Fibroblast of gingiva (primary cell): ENCODE results near the gene FAM13B.
"Not testable (repeated sequence)": the region's sequence is repeated elsewhere in the genome, so short reads cannot be mapped to it uniquely, and the experiment has no call there.

Experiments used
- DNase-seq: peaks from one replicate; pipeline ENCODE4 v3.0.0-alpha.2; 2011; ENCODE audit warnings: low read depth

FAM13B gene

GRCh38 chr5:138033907-138034306, 1.0 kb upstream of the FAM13B start:
- DNase-seq: peak; percentile 42

GRCh38 chr5:138033386-138033808, 518 bp upstream of the FAM13B start:
- no peak for DNase-seq

GRCh38 chr5:138032028-138032571, 779 bp downstream of the FAM13B start:
- peak; percentile 47 for DNase-seq

- no peak for DNase-seq
These were observed 2.9 kb downstream of the FAM13B start for GRCh38 chr5:138029944-138030343.

GRCh38 chr5:138029501-138029900, 3.4 kb downstream of the FAM13B start:
- DNase-seq: no peak

- no peak for DNase-seq
These were observed 3.9 kb downstream of the FAM13B start for GRCh38 chr5:138028971-138029365.

GRCh38 chr5:138028262-138028970, 4.5 kb downstream of the FAM13B start:
- not testable (repeated sequence) for DNase-seq

GRCh38 chr5:138026793-138027192, 6.1 kb downstream of the FAM13B start:
- DNase-seq: not testable (repeated sequence)

- DNase-seq: no peak
These were observed 7.6 kb downstream of the FAM13B start for GRCh38 chr5:138025285-138025684.

GRCh38 chr5:138024117-138024516, 8.8 kb downstream of the FAM13B start:
- DNase-seq: peak; percentile 18

GRCh38 chr5:138022912-138023311, 10.0 kb downstream of the FAM13B start:
- no peak for DNase-seq

- no peak for DNase-seq
These were observed 11.1 kb downstream of the FAM13B start for GRCh38 chr5:138021771-138022170.

GRCh38 chr5:138018849-138019248, 14.0 kb downstream of the FAM13B start:
- peak; percentile 23 for DNase-seq

- no peak for DNase-seq
These were observed 17.0 kb downstream of the FAM13B start for GRCh38 chr5:138015916-138016315.

- DNase-seq: no peak
These were observed 20.9 kb downstream of the FAM13B start for GRCh38 chr5:138011991-138012390.

GRCh38 chr5:138000102-138000723, 32.7 kb downstream of the FAM13B start:
- peak; percentile 33 for DNase-seq

GRCh38 chr5:137997726-137998213, 35.1 kb downstream of the FAM13B start:
- DNase-seq: no peak

- no peak for DNase-seq
These were observed 37.1 kb downstream of the FAM13B start for GRCh38 chr5:137995749-137996128.

- peak; percentile 26 for DNase-seq
These were observed 37.7 kb downstream of the FAM13B start for GRCh38 chr5:137995077-137995748.

- no peak for DNase-seq
These were observed 38.3 kb downstream of the FAM13B start for GRCh38 chr5:137994556-137994955.

GRCh38 chr5:137989419-137989818, 43.5 kb downstream of the FAM13B start:
- no peak for DNase-seq

GRCh38 chr5:137975208-137975607, 57.7 kb downstream of the FAM13B start:
- no peak for DNase-seq

GRCh38 chr5:137970384-137970783, 62.5 kb downstream of the FAM13B start:
- DNase-seq: not testable (repeated sequence)
